ENCODE results near the gene PROX2.
A peak's percentile ranks its signal among the peaks of the same experiment; 100 is the strongest.

GRCh38 chr14:74875941-74876913 lies at the start of gene PROX2:
- TF ChIP-seq SPI1 (IDR thresholded peaks at IDR 0.05; ENCODE audit: low read depth, low read length): 0 out of 2 replicates have a peak, but pooled peaks have one; percentile 5
- no peak for TF ChIP-seq POLR2AphosphoS5 (IDR thresholded peaks at IDR 0.05; ENCODE audit: low read depth, low read length)
- no peak for TF ChIP-seq POLR2A (IDR thresholded peaks at IDR 0.05; ENCODE audit: low read depth, low read length)

Measured in GM12891 (cell line).